Left lung (tissue), 10 donors: ENCODE data around the gene OBP2B. TPM values are rescaled to one million over a fixed set of nuclear protein-coding genes. Genes with fewer than 3 reads are reported as not detected.
"Not testable (repeated sequence)": the region's sequence is repeated elsewhere in the genome, so short reads cannot be mapped to it uniquely, and the experiment has no call there.

Experiments used
- ATAC-seq: fragments of 200-7000 bp; cut with Tn5 transposase; one replicate; pipeline ENCODE4 v1.9.1; 2020; ENCODE audit warnings: moderate library complexity
- DNase-seq, 4 donors: peaks; one replicate each; pipeline ENCODE4 v3.0.0-alpha.2; 2013 to 2020
- H3K27ac ChIP-seq, 2 donors: fragments of 200-600 bp; sonication (generic) in 1 of 2; one replicate each; pipeline versions ENCODE4 v1.5.0 to v1.8.0; 2020 to 2021
- H3K27me3 ChIP-seq, 2 donors: fragments of 200-600 bp; sonication (generic) in 1 of 2; one replicate each; pipeline versions ENCODE4 v1.5.0 to v1.8.0; 2020 to 2021
- H3K36me3 ChIP-seq, 2 donors: fragments of 200-600 bp; sonication (generic) in 1 of 2; one replicate each; pipeline versions ENCODE4 v1.5.0 to v1.8.0; 2020 to 2021
- H3K4me1 ChIP-seq, 2 donors: fragments of 200-600 bp; one replicate each; pipeline ENCODE4 v1.8.0; 2021
- H3K4me3 ChIP-seq, 2 donors: fragments of 200-600 bp; sonication (generic) in 1 of 2; one replicate each; pipeline versions ENCODE4 v1.5.0 to v1.8.0; 2020 to 2021; ENCODE audit warnings: mild to moderate bottlenecking in 1 of 2
- H3K9me3 ChIP-seq, 2 donors: fragments of 200-600 bp; sonication (generic) in 1 of 2; one replicate each; pipeline versions ENCODE4 v1.5.0 to v1.8.0; 2020 to 2021
- intact Hi-C, 2 donors: fragments of 100-400 bp; cut with DNase I; formaldehyde crosslinking; loops; one replicate each; pipeline versions ENCODE4 v1.11.2 to v1.14.2; 2022
- polyA plus RNA-seq, 6 donors: library from polyadenylated mRNA; unstranded; fragments of 120-200 nt; gene quantifications; one replicate each; pipeline ENCODE4 v1.2.1, GENCODE V29; 2013; ENCODE audit not compliant: insufficient read length in 6 of 6
- total RNA-seq, 2 donors: library from RNA; stranded (reverse); fragmentation: NEBNext Ultra II Directional; extraction: Animal tissue kit (Norgen Biotek cat#: 25700); gene quantifications; one replicate each; pipeline ENCODE4 v1.2.1, GENCODE V29; 2021
- TF ChIP-seq, protein P1 (sequence below), 2 donors: fragments of 200-600 bp; sonication (generic) in 1 of 2; IDR thresholded peaks; one replicate each; pipeline versions ENCODE4 v1.5.0 to v1.8.0; 2021; ENCODE audit warnings: antibody characterized with exemption in 2 of 2
- donor health status: DM: no; HTN: yes; CAD: no.
- donor health status: DM: no; HTN: no; CAD: no.

OBP2B gene
- total and polyA plus RNA-seq, 8 donors: not detected

DNA sequence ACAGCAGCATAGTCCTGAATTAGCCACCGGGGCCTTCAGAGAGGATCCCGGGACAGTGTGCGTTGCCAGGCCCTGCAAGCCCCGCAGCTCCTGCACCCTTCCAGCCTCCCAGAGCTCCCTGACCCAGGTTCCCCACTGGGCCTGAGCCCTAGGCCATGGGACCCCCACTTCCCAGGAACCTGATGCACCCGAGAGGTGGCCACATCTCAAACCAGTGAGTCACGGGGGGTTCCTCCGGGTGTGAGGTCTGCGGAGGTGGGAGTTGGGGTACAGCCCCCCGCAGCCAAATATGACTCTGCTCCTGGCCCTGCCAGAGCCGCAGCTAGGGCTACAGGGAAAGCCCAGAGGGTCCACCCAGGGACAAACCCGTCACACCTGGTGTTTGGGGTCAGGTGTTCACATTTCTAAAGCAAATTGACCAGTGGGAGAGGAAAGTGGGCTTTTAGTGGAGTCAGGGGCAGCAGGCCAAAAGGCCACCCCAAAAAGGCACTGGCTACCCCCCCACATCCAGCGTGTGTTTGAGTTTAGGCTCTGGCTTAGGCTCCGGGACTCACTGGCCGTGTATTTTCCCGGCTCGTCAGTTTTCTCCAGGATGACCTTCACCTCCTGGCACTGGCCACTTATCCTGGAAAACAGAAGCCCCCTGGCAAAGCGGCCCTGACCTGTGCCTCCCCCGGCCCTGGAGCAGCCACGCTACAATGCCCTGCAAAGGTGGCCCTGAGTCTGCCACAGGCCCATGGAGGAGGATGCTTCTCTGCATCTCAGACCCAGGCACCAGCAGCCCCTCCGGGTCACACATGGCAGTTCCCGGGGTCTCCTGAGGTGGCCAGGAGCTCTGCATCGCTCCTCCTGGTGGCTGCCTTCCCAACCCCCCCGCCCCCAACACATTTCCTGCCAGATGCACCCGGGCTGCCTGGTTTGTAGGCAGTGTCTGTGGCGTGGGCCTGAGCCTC lies 17.4 kb upstream of the OBP2B start:
- H3K9me3 ChIP-seq: no peaks in the 10 kb centered on the region
- TF ChIP-seq, protein P1, sequence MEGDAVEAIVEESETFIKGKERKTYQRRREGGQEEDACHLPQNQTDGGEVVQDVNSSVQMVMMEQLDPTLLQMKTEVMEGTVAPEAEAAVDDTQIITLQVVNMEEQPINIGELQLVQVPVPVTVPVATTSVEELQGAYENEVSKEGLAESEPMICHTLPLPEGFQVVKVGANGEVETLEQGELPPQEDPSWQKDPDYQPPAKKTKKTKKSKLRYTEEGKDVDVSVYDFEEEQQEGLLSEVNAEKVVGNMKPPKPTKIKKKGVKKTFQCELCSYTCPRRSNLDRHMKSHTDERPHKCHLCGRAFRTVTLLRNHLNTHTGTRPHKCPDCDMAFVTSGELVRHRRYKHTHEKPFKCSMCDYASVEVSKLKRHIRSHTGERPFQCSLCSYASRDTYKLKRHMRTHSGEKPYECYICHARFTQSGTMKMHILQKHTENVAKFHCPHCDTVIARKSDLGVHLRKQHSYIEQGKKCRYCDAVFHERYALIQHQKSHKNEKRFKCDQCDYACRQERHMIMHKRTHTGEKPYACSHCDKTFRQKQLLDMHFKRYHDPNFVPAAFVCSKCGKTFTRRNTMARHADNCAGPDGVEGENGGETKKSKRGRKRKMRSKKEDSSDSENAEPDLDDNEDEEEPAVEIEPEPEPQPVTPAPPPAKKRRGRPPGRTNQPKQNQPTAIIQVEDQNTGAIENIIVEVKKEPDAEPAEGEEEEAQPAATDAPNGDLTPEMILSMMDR (IDR thresholded peaks at IDR 0.05): no peak

DNA sequence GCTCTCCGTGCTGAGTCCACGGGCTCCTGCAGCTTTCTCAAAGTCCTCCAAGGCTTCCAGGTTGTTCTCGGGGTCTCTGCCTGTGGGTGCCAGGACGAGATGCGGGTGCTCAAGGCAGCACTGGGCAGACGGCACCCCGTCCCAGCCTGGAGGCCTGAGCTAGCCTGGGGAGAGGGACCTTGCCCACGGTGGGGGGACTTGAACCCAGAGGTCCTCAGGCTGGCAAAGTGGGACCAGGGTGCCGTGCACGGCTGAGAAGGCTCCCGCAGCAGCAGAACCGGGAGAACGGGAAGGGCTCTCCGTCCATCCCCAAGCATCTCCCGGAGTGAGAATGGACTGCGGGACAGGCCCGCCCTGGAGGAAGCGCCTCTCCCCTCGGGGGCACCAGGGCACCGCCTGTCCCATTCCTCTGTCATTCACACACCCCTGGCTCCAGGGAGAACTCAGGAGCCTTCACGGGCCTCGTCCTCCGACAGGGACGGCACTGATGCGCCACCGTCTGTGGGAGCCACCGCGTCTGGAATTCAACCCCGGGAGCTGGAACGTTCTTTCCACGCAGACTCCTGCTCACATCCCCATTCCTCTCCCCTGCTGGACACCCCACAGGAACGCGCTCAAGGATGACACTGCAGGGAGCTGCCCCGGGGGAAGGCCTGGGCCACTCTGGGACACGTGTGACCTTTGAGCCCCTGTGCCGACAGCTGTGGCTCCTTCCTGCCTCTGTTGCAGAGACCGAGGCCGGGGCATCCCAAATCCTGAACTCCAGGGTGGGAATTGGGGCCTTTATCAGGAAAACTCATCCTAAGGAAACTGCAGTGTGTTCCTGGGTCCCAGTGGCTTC lies 16.3 kb upstream of the OBP2B start:
- Histone ChIP-seq H3K4me1 (no peaks in the 10 kb centered on the region), H3K27me3 (peaks cover 0 to 28% of the 10 kb centered on the region in 2 donors), H3K36me3 (no peaks in the 10 kb centered on the region), H3K27ac (no peak overlapping the region), H3K4me3 (no peak overlapping the region), H3K9me3 (no peaks in the 10 kb centered on the region)
- intact Hi-C loops: no loop called here
- TF ChIP-seq, protein P1 (IDR thresholded peaks at IDR 0.05): no peak
- peak in 2 of 4 donors; percentile 25 to 68 for DNase-seq
- ATAC-seq: no peak

More for the DNA sequence above, 17.4 kb upstream of the OBP2B start:
- no peak overlapping the region for H3K27ac ChIP-seq
- ATAC-seq: no peak
- no peaks in the 10 kb centered on the region for H3K4me1 ChIP-seq
- intact Hi-C loops: no loop called here
- no peaks in the 10 kb centered on the region for H3K36me3 ChIP-seq
- no peak overlapping the region for H3K4me3 ChIP-seq
- peak in 1 of 4 donors; percentile 27 for DNase-seq
- peaks cover 0 to 28% of the 10 kb centered on the region in 2 donors for H3K27me3 ChIP-seq

DNA sequence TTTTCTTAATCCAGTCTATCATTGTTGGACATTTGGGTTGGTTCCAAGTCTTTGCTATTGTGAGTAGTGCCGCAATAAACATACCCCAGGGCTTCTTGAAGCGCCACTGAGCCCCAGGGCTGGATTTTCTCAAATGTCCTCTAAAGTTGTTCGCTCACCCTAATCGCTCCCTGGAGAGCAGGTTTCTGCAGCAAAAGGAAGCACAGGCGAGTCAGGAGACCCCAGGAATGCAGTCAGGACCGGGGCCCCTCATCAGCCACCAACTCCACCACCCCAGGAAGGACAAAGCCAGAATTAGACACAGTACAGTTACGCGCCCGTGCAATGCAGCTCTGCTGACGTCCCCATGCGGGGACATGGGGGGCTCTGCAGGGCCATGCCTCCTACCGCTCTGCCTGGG lies 15.7 kb upstream of the OBP2B start:
- ATAC-seq (no peak), DNase-seq (peak in 1 of 4 donors; percentile 25)
- Histone ChIP-seq H3K4me3 (no peak overlapping the region), H3K9me3 (no peaks in the 10 kb centered on the region), H3K27ac (no peak overlapping the region), H3K4me1 (no peaks in the 10 kb centered on the region), H3K36me3 (no peaks in the 10 kb centered on the region), H3K27me3 (peaks cover 0 to 29% of the 10 kb centered on the region in 2 donors)
- TF ChIP-seq, protein P1 (IDR thresholded peaks at IDR 0.05): no peak
- intact Hi-C loops: no loop called here

- intact Hi-C loops: not testable (repeated sequence)
Measured at GRCh38 chr9:133223159-133223756, 14.2 kb upstream of the OBP2B start.

DNA sequence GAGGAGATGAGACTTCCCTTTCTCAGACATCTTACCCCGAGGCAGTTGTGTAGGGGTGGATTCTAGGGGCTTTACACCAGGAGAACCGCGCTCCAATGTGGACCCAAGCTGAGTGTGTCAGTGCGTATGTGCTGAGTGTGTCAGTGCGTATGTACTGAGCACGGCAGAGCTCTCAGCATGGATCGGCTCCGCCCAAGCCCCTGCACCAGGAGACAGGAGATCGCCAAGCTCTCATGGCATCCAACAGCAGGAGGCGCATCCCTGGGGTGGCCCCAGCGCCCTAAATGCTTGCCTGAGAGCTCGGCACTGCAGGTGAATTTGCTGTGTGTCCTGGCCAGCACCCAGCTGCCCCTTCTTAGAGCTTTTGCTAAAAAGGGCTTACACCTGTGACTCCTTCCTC lies 12.9 kb upstream of the OBP2B start:
- H3K4me1 ChIP-seq, H3K9me3 ChIP-seq, ATAC-seq, H3K36me3 ChIP-seq, H3K4me3 ChIP-seq, intact Hi-C loops, H3K27ac ChIP-seq: not testable (repeated sequence)
- peaks cover 0 to 26% of the 10 kb centered on the region in 2 donors for H3K27me3 ChIP-seq
- DNase-seq: peak in 2 of 4 donors; percentile 11 to 35

More at GRCh38 chr9:133223159-133223756, 14.2 kb upstream of the OBP2B start:
- not testable (repeated sequence) for H3K4me3 ChIP-seq, H3K9me3 ChIP-seq, H3K27ac ChIP-seq, ATAC-seq, H3K4me1 ChIP-seq, H3K36me3 ChIP-seq
- peak in 2 of 4 donors; percentile 8 to 41 for DNase-seq
- H3K27me3 ChIP-seq: peaks cover 0 to 33% of the 10 kb centered on the region in 2 donors
